ENCODE results near the gene EEF1AKMT3. TPM values are rescaled to one million over a fixed set of nuclear protein-coding genes. Genes with fewer than 3 reads are reported as not detected.

Gene EEF1AKMT3
- polyA plus RNA-seq, 1 donor (not counting 4 experiments of a cell fraction or from before 2014, with no cell fraction given), result 7.7 TPM

DNA sequence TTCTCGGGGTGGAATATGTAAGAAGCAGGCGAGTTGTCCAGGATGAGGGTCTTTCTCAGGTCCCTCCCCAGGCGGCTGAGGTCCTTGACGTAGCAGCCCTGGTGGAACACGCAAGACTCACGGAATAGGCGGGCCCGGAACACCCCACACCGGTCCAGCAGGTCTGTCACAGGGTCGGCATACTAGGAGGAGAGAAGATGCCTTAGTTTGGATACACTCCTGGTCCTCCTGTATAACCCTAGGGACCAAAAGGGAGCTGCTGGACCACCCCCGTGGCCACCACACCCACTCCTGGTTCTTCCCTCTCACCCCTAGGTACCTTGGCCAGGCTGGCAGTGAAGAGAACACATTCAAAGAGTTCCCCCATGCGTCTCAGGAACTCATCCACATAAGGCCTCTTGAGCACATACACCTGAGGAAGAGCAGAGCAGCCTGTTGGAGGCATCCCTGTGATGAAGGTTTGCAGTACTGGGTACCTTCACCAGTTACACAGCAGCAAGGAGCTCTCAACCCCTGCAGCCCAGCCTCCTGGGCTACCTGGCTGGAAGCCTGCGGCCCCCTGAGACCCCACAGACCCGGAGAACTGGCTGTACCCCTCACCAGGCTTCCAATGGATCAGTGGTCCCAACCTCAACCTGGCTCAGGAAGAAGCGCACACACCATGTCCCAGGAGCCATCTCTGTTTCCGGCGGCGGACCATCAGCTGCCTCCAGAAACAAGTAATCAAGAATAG lies 51.7 kb downstream of the EEF1AKMT3 start:
- H3K27ac ChIP-seq (ENCODE audit: control insufficient read depth, insufficient read depth, low read length), result no peak overlapping the region
- H3K9me1 ChIP-seq (ENCODE audit: control insufficient read depth, extremely low read depth, insufficient read depth, low read length), result no peaks in the 10 kb centered on the region
- H3K79me2 ChIP-seq (ENCODE audit: control insufficient read depth, insufficient read depth, low read length), result peaks cover 5% of the 10 kb centered on the region
- H2AFZ ChIP-seq (ENCODE audit: control insufficient read depth, low read length), result no peak overlapping the region
- H4K20me1 ChIP-seq (ENCODE audit: control insufficient read depth, extremely low read depth, insufficient read depth, low read length), result peaks cover 4% of the 10 kb centered on the region
- H3K9ac ChIP-seq (ENCODE audit: control insufficient read depth, extremely low read depth, insufficient read depth, low read length), result no peak overlapping the region
- no peak for FAIRE-seq
- TF ChIP-seq, protein P1, sequence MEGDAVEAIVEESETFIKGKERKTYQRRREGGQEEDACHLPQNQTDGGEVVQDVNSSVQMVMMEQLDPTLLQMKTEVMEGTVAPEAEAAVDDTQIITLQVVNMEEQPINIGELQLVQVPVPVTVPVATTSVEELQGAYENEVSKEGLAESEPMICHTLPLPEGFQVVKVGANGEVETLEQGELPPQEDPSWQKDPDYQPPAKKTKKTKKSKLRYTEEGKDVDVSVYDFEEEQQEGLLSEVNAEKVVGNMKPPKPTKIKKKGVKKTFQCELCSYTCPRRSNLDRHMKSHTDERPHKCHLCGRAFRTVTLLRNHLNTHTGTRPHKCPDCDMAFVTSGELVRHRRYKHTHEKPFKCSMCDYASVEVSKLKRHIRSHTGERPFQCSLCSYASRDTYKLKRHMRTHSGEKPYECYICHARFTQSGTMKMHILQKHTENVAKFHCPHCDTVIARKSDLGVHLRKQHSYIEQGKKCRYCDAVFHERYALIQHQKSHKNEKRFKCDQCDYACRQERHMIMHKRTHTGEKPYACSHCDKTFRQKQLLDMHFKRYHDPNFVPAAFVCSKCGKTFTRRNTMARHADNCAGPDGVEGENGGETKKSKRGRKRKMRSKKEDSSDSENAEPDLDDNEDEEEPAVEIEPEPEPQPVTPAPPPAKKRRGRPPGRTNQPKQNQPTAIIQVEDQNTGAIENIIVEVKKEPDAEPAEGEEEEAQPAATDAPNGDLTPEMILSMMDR (optimal IDR thresholded peaks at IDR 0.05 in 1 of 3, IDR thresholded peaks at IDR 0.05 in 1 of 3, conservative IDR thresholded peaks at IDR 0.05 in 1 of 3; ENCODE audit: extremely low read depth in 1 of 3, insufficient read depth in 2 of 3, low read length in 3 of 3), result no peak
- no peak for TF ChIP-seq EZH2 (IDR thresholded peaks at IDR 0.05; ENCODE audit: low read length)
- H3K4me3 ChIP-seq (ENCODE audit: control insufficient read depth in 2 of 3, extremely low read depth in 1 of 3, insufficient read depth in 2 of 3, low read depth in 1 of 3, low read length in 3 of 3), result no peak overlapping the region
- no peaks in the 10 kb centered on the region for H3K9me3 ChIP-seq (ENCODE audit: control insufficient read depth, low read depth, low read length)
- peaks cover 51 to 53% of the 10 kb centered on the region in 2 experiments for H3K36me3 ChIP-seq (ENCODE audit: control insufficient read depth in 2 of 2, extremely low read depth in 1 of 2, insufficient read depth in 2 of 2, low read length in 2 of 2)
- H3K4me2 ChIP-seq (ENCODE audit: control insufficient read depth, extremely low read depth, insufficient read depth, low read depth, low read length), result no peak overlapping the region
- no peaks in the 10 kb centered on the region for H3K4me1 ChIP-seq (ENCODE audit: control insufficient read depth, extremely low read depth, insufficient read depth, low read length)
- dilution Hi-C loops (cut with MboI; ENCODE audit: extremely low pct_ligation_motif_present, low sequenced_read_pairs), result no loop called here
- H3K27me3 ChIP-seq (ENCODE audit: control insufficient read depth, extremely low read depth, insufficient read depth, low read length), result no peaks in the 10 kb centered on the region
- DNase-seq (ENCODE audit: low read depth, low spot score), result no peak

DNA sequence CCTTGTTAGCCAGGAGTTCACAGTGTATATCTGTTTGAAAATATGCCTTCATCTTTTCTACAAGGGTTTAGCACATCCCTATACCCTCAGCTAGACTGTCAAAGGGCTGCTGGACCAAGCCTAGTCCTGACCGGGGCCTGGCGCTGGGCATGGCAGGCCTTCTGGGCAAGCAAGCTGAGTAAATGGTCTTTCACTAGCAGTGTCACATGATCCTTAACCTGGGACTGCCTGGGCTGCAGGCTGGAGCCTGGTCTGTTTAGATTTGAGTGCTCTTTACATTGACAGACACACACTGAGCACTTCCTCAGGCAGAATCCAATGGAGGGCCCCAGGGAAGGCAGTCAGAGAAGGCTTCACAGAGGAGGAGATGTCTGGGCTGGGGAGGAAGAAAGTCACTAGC lies 53.0 kb downstream of the EEF1AKMT3 start:
- TF ChIP-seq EZH2 (IDR thresholded peaks at IDR 0.05; ENCODE audit: low read length), result no peak
- TF ChIP-seq, protein P1 (optimal IDR thresholded peaks at IDR 0.05 in 1 of 3, IDR thresholded peaks at IDR 0.05 in 1 of 3, conservative IDR thresholded peaks at IDR 0.05 in 1 of 3; ENCODE audit: extremely low read depth in 1 of 3, insufficient read depth in 2 of 3, low read length in 3 of 3), result no peak
- peaks cover 6% of the 10 kb centered on the region for H4K20me1 ChIP-seq (ENCODE audit: control insufficient read depth, extremely low read depth, insufficient read depth, low read length)
- dilution Hi-C loops (cut with MboI; ENCODE audit: extremely low pct_ligation_motif_present, low sequenced_read_pairs), result no loop called here

More for the DNA sequence above, 53.0 kb downstream of the EEF1AKMT3 start:
- Histone ChIP-seq H3K9me3 (ENCODE audit: control insufficient read depth, low read depth, low read length) (no peaks in the 10 kb centered on the region), H3K4me2 (ENCODE audit: control insufficient read depth, extremely low read depth, insufficient read depth, low read depth, low read length) (no peak overlapping the region), H3K27ac (ENCODE audit: control insufficient read depth, insufficient read depth, low read length) (no peak overlapping the region), H3K79me2 (ENCODE audit: control insufficient read depth, insufficient read depth, low read length) (peaks cover 18% of the 10 kb centered on the region), H3K4me3 (ENCODE audit: control insufficient read depth in 2 of 3, extremely low read depth in 1 of 3, insufficient read depth in 2 of 3, low read depth in 1 of 3, low read length in 3 of 3) (no peak overlapping the region), H3K4me1 (ENCODE audit: control insufficient read depth, extremely low read depth, insufficient read depth, low read length) (no peaks in the 10 kb centered on the region), H3K9ac (ENCODE audit: control insufficient read depth, extremely low read depth, insufficient read depth, low read length) (no peak overlapping the region), H3K36me3 (ENCODE audit: control insufficient read depth in 2 of 2, extremely low read depth in 1 of 2, insufficient read depth in 2 of 2, low read length in 2 of 2) (peaks cover 51 to 54% of the 10 kb centered on the region in 2 experiments), H3K9me1 (ENCODE audit: control insufficient read depth, extremely low read depth, insufficient read depth, low read length) (no peaks in the 10 kb centered on the region), H2AFZ (ENCODE audit: control insufficient read depth, low read length) (no peak overlapping the region), H3K27me3 (ENCODE audit: control insufficient read depth, extremely low read depth, insufficient read depth, low read length) (no peaks in the 10 kb centered on the region)
- FAIRE-seq, result no peak
- no peak for DNase-seq (ENCODE audit: low read depth, low spot score)
